Uterus (tissue), 2 donors: ENCODE measurements around the gene GRM8.
"Not testable (repeated sequence)": the region's sequence is repeated elsewhere in the genome, so short reads cannot be mapped to it uniquely, and the experiment has no call there.

ENCODE experiments used
- POLR2A ChIP-seq, 2 donors: fragments of 450-650 bp; IDR thresholded peaks; one replicate each; pipeline ENCODE4 v1.6.1; 2016; ENCODE audit warnings: antibody characterized with exemption in 2 of 2, mild to moderate bottlenecking in 1 of 2, moderate library complexity in 1 of 2
- TF ChIP-seq, protein P1 (sequence below), 4 experiments: fragments of 200-600 bp in 2 of 4; fragments of 450-650 bp in 2 of 4; sonication (generic) in 2 of 4; IDR thresholded peaks; one replicate each; pipeline ENCODE4 v1.5.1; 2016 to 2019; ENCODE audit warnings: antibody characterized with exemption in 4 of 4, mild to moderate bottlenecking in 2 of 4, moderate library complexity in 1 of 4

DNA sequence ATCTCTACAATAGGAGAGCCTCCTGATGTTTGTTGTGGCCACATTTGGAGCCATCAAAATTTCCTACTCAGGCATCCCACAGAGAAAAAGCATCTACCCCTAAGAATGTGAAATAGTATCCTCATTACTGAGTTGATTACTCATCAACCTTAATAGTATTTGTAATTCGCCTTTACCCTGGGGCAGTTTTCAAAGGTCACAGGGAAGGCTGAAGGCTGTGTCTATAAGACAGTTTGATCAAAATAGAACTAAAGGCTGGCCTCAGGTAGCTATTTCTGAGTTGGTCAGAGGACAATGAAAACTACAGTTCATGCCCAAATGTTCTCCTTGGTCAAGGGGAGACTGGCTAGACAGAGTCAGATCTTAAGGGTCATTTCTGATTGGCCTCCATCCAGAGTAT, 370.0 kb downstream of the GRM8 start:
- TF ChIP-seq POLR2A (IDR thresholded peaks at IDR 0.05) = not testable (repeated sequence)
- TF ChIP-seq, protein P1, sequence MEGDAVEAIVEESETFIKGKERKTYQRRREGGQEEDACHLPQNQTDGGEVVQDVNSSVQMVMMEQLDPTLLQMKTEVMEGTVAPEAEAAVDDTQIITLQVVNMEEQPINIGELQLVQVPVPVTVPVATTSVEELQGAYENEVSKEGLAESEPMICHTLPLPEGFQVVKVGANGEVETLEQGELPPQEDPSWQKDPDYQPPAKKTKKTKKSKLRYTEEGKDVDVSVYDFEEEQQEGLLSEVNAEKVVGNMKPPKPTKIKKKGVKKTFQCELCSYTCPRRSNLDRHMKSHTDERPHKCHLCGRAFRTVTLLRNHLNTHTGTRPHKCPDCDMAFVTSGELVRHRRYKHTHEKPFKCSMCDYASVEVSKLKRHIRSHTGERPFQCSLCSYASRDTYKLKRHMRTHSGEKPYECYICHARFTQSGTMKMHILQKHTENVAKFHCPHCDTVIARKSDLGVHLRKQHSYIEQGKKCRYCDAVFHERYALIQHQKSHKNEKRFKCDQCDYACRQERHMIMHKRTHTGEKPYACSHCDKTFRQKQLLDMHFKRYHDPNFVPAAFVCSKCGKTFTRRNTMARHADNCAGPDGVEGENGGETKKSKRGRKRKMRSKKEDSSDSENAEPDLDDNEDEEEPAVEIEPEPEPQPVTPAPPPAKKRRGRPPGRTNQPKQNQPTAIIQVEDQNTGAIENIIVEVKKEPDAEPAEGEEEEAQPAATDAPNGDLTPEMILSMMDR (IDR thresholded peaks at IDR 0.05) = not testable (repeated sequence)
